Esophagus (tissue), 2 donors: Measurements from ENCODE around the gene RPL28. TPM values are rescaled to one million over a fixed set of nuclear protein-coding genes. Genes with fewer than 3 reads are reported as not detected.
"Not testable (repeated sequence)": the region's sequence is repeated elsewhere in the genome, so short reads cannot be mapped to it uniquely, and the experiment has no call there.

Experiments
- H3K27ac ChIP-seq, 2 donors: one replicate each; pipeline ENCODE4 v1.5.1; 2013; ENCODE audit warnings: low read depth in 2 of 2, mild to moderate bottlenecking in 2 of 2, inconsistent platforms in 1 of 2, low read length in 1 of 2, moderate library complexity in 1 of 2
- H3K27me3 ChIP-seq, 2 donors: one replicate each; pipeline ENCODE4 v1.6.1; 2013; ENCODE audit warnings: low read length in 2 of 2, control low read depth in 1 of 2, mild to moderate bottlenecking in 1 of 2; ENCODE audit not compliant: insufficient read depth in 2 of 2, control insufficient read depth in 1 of 2
- H3K36me3 ChIP-seq, 2 donors: one replicate each; pipeline ENCODE4 v1.6.1; 2013; ENCODE audit warnings: low read length in 1 of 2; ENCODE audit not compliant: control insufficient read depth in 2 of 2, insufficient read depth in 2 of 2
- H3K4me1 ChIP-seq, 2 donors: one replicate each; pipeline ENCODE4 v1.6.1; 2013; ENCODE audit warnings: low read length in 1 of 2; ENCODE audit not compliant: control insufficient read depth in 2 of 2, insufficient read depth in 2 of 2
- H3K4me3 ChIP-seq, 2 donors: one replicate each; pipeline ENCODE4 v1.5.1; 2013; ENCODE audit warnings: low read length in 2 of 2, mild to moderate bottlenecking in 2 of 2, low read depth in 1 of 2, moderate library complexity in 1 of 2
- H3K9me3 ChIP-seq, 2 donors: one replicate each; pipeline ENCODE4 v1.6.1; 2013; ENCODE audit warnings: mild to moderate bottlenecking in 2 of 2, low read depth in 1 of 2, low read length in 1 of 2, moderate library complexity in 1 of 2; ENCODE audit not compliant: control insufficient read depth in 2 of 2, insufficient read depth in 1 of 2
- WGBS, 2 donors: extraction: QIAGEN DNeasy Blood & Tissue Kit; methylation state at CpG; one replicate each; pipeline ENCODE4 v1.1.7; 2013; 5-methylcytosine and 5-hydroxymethylcytosine counted together
- polyA plus RNA-seq, 2 donors: library from polyadenylated mRNA; stranded (reverse); fragments of 200-250 nt; gene quantifications; one replicate each; pipeline ENCODE4 v1.2.3, GENCODE V29; 2013
- donor health status: healthy with polysubstance abuse.
- donor health status: Bipolar disorder and iron deficiency.

RPL28 gene
- polyA plus RNA-seq, 2 donors, result 2,179 to 2,435 TPM

GRCh38 chr19:55391702-55392615 lies 6.2 kb downstream of the RPL28 start:
- Histone ChIP-seq H3K4me1 (peaks cover 13 to 25% of the 10 kb centered on the region in 2 donors), H3K9me3 (no peaks in the 10 kb centered on the region), H3K4me3 (no peak overlapping the region), H3K36me3 (peaks cover 14 to 29% of the 10 kb centered on the region in 2 donors), H3K27ac (no peak overlapping the region), H3K27me3 (no peaks in the 10 kb centered on the region)
- 72 to 76% methylated on average over 18 of the region's 18 CpGs for WGBS, 2 donors

DNA sequence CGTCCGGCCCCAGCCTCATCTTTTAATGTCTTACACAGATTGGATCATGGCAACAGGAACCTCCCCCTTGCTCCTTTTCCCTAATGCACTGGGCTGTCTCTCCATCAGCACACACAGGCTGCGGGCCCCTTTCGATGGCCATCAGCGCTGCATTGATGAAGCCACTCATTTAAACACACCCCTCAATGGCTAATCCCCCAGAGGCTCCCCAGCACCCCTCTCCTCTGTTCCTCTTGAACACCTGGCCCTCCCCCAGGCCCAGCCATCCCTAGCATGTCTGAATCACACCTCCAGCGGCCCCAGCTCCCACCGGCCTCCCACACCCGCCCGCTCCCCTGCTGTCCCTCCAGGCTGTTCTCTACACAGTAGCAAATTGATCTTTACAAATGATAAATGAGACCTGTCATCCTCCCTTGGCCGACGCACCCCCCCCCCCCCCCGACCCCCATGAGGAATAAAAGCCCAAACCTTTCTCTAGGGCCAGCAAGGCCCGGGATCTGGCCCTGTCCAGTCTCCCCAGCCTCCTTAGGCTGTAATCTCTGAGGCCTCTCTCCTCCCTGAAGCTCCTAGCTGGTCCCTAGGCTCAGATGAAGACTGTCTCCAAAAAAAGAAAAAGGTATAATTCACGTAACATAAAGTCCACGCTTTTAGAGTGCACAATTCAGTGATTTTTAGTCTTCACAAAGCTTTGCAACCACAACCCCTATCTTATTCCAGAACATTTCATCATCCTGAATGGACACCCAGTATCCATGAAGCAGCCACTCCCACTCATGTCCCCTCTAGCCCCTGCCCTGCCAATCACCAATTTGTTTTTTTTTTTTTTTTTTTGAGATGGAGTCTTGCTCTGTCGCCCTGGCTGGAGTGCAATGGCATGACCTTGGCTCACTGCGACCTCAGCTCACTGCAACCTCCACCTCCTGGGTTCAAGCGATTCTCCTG lies 7.4 kb downstream of the RPL28 start:
- 67 to 69% methylated on average over 18 of the region's 18 CpGs for WGBS, 2 donors
- peaks cover 8 to 19% of the 10 kb centered on the region in 2 donors for H3K36me3 ChIP-seq
- no peaks in the 10 kb centered on the region for H3K27me3 ChIP-seq
- no peak overlapping the region for H3K4me3 ChIP-seq
- peak overlapping the region in 1 of 2 donors; percentile 15 for H3K27ac ChIP-seq
- H3K4me1 ChIP-seq, result peaks cover 6 to 15% of the 10 kb centered on the region in 2 donors
- no peaks in the 10 kb centered on the region for H3K9me3 ChIP-seq

- peaks cover 2 to 14% of the 10 kb centered on the region in 2 donors for H3K4me1 ChIP-seq
- no peak overlapping the region for H3K4me3 ChIP-seq
- WGBS, 2 donors, result 81 to 82% methylated on average over 12 of the region's 12 CpGs
- no peak overlapping the region for H3K27ac ChIP-seq
- H3K9me3 ChIP-seq, result no peaks in the 10 kb centered on the region
- H3K36me3 ChIP-seq, result peaks cover 7 to 15% of the 10 kb centered on the region in 2 donors
- H3K27me3 ChIP-seq, result no peaks in the 10 kb centered on the region
Measured at GRCh38 chr19:55398200-55398925, 12.6 kb downstream of the RPL28 start.

- 50 to 67% methylated on average over 14 of the region's 14 CpGs for WGBS, 2 donors
- no peak overlapping the region for H3K4me3 ChIP-seq
- H3K9me3 ChIP-seq, result no peaks in the 10 kb centered on the region
- H3K4me1 ChIP-seq, result peaks cover 2 to 16% of the 10 kb centered on the region in 2 donors
- no peaks in the 10 kb centered on the region for H3K27me3 ChIP-seq
- H3K27ac ChIP-seq, result peak overlapping the region; percentile 76 to 77
- peaks cover 7 to 24% of the 10 kb centered on the region in 2 donors for H3K36me3 ChIP-seq
Measured at GRCh38 chr19:55400281-55401087, 14.8 kb downstream of the RPL28 start.

- WGBS, 2 donors, result 87 to 91% methylated on average over 13 to 23 of the region's 28 CpGs
- Histone ChIP-seq H3K36me3 (peaks cover 7 to 26% of the 10 kb centered on the region in 2 donors), H3K4me1 (peaks cover 5 to 25% of the 10 kb centered on the region in 2 donors)
- not testable (repeated sequence) for H3K9me3 ChIP-seq, H3K27me3 ChIP-seq, H3K4me3 ChIP-seq, H3K27ac ChIP-seq
Measured at GRCh38 chr19:55401390-55401789, 15.7 kb downstream of the RPL28 start.

DNA sequence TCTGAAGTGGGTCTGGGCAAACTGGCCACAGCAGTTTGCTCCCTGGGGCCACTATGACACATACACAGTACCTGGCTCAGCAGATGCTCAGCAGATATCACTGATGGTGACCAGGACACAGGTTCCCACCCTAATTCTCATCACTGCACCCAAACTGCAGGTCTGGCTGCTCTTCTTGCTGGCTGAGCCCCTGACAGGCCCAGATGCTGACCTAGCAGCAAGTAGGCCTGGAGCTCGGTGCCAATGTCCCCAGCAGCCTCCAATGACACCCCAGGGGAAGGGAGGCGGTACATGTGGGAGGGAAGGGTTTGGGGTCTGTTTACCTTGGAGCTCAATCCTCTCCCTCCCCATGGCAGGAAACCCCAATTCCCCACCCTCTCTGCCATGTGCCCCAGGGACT lies 16.8 kb downstream of the RPL28 start:
- H3K4me3 ChIP-seq, result no peak overlapping the region
- WGBS, 2 donors, result 74 to 83% methylated on average over 2 of the region's 2 CpGs
- H3K9me3 ChIP-seq, result no peaks in the 10 kb centered on the region
- H3K36me3 ChIP-seq, result peaks cover 7 to 26% of the 10 kb centered on the region in 2 donors
- no peak overlapping the region for H3K27ac ChIP-seq
- peaks cover 5 to 30% of the 10 kb centered on the region in 2 donors for H3K4me1 ChIP-seq
- H3K27me3 ChIP-seq, result no peaks in the 10 kb centered on the region

DNA sequence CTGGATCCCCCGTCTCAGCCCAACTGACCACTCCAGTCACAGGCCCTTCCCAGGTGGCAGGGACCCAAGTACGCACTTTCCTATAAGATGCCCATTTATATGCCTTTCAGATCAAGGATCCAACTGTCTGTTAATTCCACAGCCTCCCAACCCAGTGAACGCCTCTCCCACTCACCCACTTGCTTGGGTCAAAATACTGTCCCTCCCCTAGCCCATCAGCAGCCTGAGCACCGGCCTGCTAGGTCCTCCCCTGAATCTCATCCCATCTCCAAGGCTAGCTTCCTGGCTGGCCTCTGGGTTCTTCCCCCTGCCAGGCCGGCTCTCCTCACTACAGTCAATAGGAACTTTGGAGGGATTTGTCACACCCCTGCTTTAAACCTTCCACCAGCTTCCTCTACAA lies 19.9 kb downstream of the RPL28 start:
- Histone ChIP-seq H3K4me1 (peaks cover 5 to 32% of the 10 kb centered on the region in 2 donors), H3K4me3 (peak overlapping the region in 1 of 2 donors; percentile 76), H3K36me3 (peaks cover 7 to 26% of the 10 kb centered on the region in 2 donors), H3K27me3 (no peaks in the 10 kb centered on the region), H3K27ac (no peak overlapping the region), H3K9me3 (no peaks in the 10 kb centered on the region)
- WGBS, 2 donors, result 83 to 86% methylated on average over 5 of the region's 5 CpGs

- no peaks in the 10 kb centered on the region for H3K9me3 ChIP-seq
- peaks cover 5 to 30% of the 10 kb centered on the region in 2 donors for H3K4me1 ChIP-seq
- peaks cover 7 to 23% of the 10 kb centered on the region in 2 donors for H3K36me3 ChIP-seq
- WGBS, 2 donors, result 78 to 82% methylated on average over 14 of the region's 14 CpGs
- no peaks in the 10 kb centered on the region for H3K27me3 ChIP-seq
- H3K4me3 ChIP-seq, result peak overlapping the region; percentile 76 to 88
- no peak overlapping the region for H3K27ac ChIP-seq
Measured at GRCh38 chr19:55406091-55406825, 20.5 kb downstream of the RPL28 start.
